ENCODE measurements around the gene ACSS1. TPM values are rescaled to one million over a fixed set of nuclear protein-coding genes. Genes with fewer than 3 reads are reported as not detected.

ACSS1 gene
- total RNA-seq, 1 donor from 2014 or later, result 19.5 TPM

DNA sequence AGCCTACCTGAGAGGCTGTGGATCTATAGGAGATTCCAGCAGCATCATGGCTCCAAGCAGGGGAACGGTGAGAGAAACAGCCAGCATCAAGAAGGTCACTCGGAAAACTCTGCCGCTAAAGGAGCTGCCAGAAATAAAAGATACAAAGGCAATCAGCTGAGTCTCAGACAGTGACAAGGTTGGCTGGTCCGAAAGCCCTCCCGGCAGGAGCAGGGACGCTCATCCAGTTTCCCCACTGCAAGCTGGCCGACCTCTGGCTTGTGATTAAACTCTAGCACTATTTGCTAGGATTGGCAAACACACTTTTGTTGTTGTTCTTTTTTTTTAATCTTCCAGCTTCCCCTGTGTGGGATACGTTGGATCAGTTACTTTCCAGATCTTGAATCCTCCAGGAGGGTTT lies 74.0 kb downstream of the ACSS1 start:
- no peaks in the 10 kb centered on the region for H3K27me3 ChIP-seq
- H3K27ac ChIP-seq, result no peak overlapping the region
- H3K36me3 ChIP-seq, result peaks cover 16 to 30% of the 10 kb centered on the region in 2 donors
- intact Hi-C loops (cut with DNase I), result no loop called here
- TF ChIP-seq CTCF (IDR thresholded peaks at IDR 0.05), result no peak
- peak in 1 of 2 donors; percentile 52 for DNase-seq (ENCODE audit: low spot score in 2 of 2)
- H3K9me3 ChIP-seq, result no peaks in the 10 kb centered on the region
- H3K4me1 ChIP-seq, result no peaks in the 10 kb centered on the region
- H3K4me3 ChIP-seq, result no peak overlapping the region

GRCh38 chr20:24981790-24982189 lies 76.1 kb downstream of the ACSS1 start:
- no peaks in the 10 kb centered on the region for H3K9me3 ChIP-seq
- intact Hi-C loops (cut with DNase I), result no loop called here
- TF ChIP-seq CTCF (IDR thresholded peaks at IDR 0.05), result no peak
- no peak overlapping the region for H3K27ac ChIP-seq
- no peaks in the 10 kb centered on the region for H3K4me1 ChIP-seq
- H3K4me3 ChIP-seq, result no peak overlapping the region
- peak in 1 of 2 donors; percentile 69 for DNase-seq (ENCODE audit: low spot score in 2 of 2)
- H3K36me3 ChIP-seq, result peaks cover 26 to 43% of the 10 kb centered on the region in 2 donors
- H3K27me3 ChIP-seq, result no peaks in the 10 kb centered on the region

GRCh38 chr20:24981282-24981681 lies 76.7 kb downstream of the ACSS1 start:
- no peak for DNase-seq (ENCODE audit: low spot score in 2 of 2)
- intact Hi-C loops (cut with DNase I), result no loop called here
- Histone ChIP-seq H3K4me3 (no peak overlapping the region), H3K4me1 (no peaks in the 10 kb centered on the region), H3K27me3 (no peaks in the 10 kb centered on the region), H3K36me3 (peaks cover 26 to 48% of the 10 kb centered on the region in 2 donors), H3K27ac (no peak overlapping the region), H3K9me3 (peaks cover 0 to 5% of the 10 kb centered on the region in 2 donors)
- TF ChIP-seq CTCF (IDR thresholded peaks at IDR 0.05), result no peak

GRCh38 chr20:24980291-24981053 lies 77.5 kb downstream of the ACSS1 start:
- no peak for TF ChIP-seq CTCF (IDR thresholded peaks at IDR 0.05)
- intact Hi-C loops (cut with DNase I), result no loop called here
- H3K36me3 ChIP-seq, result peaks cover 26 to 50% of the 10 kb centered on the region in 2 donors

GRCh38 chr20:24979036-24979960 lies 78.6 kb downstream of the ACSS1 start:
- no peak for TF ChIP-seq CTCF (IDR thresholded peaks at IDR 0.05)
- Histone ChIP-seq H3K27me3 (no peaks in the 10 kb centered on the region), H3K4me3 (no peak overlapping the region), H3K4me1 (no peaks in the 10 kb centered on the region), H3K36me3 (peaks cover 29 to 50% of the 10 kb centered on the region in 2 donors), H3K27ac (no peak overlapping the region), H3K9me3 (peaks cover 0 to 11% of the 10 kb centered on the region in 2 donors)
- peak in 1 of 2 donors; percentile 60 for DNase-seq (ENCODE audit: low spot score in 2 of 2)
- intact Hi-C loops (cut with DNase I), result no loop called here

More at GRCh38 chr20:24980291-24981053, 77.5 kb downstream of the ACSS1 start:
- Histone ChIP-seq H3K4me1 (no peaks in the 10 kb centered on the region), H3K4me3 (no peak overlapping the region), H3K27ac (no peak overlapping the region), H3K9me3 (peaks cover 0 to 7% of the 10 kb centered on the region in 2 donors), H3K27me3 (no peaks in the 10 kb centered on the region)
- DNase-seq (ENCODE audit: low spot score in 2 of 2), result peak in 1 of 2 donors; percentile 62

Measured in ascending aorta (tissue), 2 donors.